ENCODE data around the gene PMEPA1. TPM values are rescaled to one million over a fixed set of nuclear protein-coding genes. Genes with fewer than 3 reads are reported as not detected.

The PMEPA1 gene
- total RNA-seq, 1 donor from 2014 or later, result 26.9 TPM

- H3K4me3 ChIP-seq, result no peak overlapping the region
- peaks cover 46% of the 10 kb centered on the region for H3K4me1 ChIP-seq
- peak overlapping the region; percentile 80 for H3K27ac ChIP-seq
- no peak for DNase-seq
- ATAC-seq, result peak; percentile 17 to 46
- intact Hi-C loops (cut with DNase I), result no loop called here
- no peaks in the 10 kb centered on the region for H3K9me3 ChIP-seq
- H3K27me3 ChIP-seq (ENCODE audit: low read depth), result no peaks in the 10 kb centered on the region
- no peak for TF ChIP-seq CTCF (IDR thresholded peaks at IDR 0.05)
- H3K36me3 ChIP-seq, result no peaks in the 10 kb centered on the region
Observed at GRCh38 chr20:57714409-57715267, 4.8 kb upstream of the PMEPA1 start.

GRCh38 chr20:57713951-57714350 lies 4.1 kb upstream of the PMEPA1 start:
- no peak for TF ChIP-seq CTCF (IDR thresholded peaks at IDR 0.05)

GRCh38 chr20:57713505-57713903 lies 3.7 kb upstream of the PMEPA1 start:
- intact Hi-C loops (cut with DNase I), result no loop called here
- H3K4me3 ChIP-seq, result no peak overlapping the region
- peaks cover 44% of the 10 kb centered on the region for H3K4me1 ChIP-seq
- H3K27me3 ChIP-seq (ENCODE audit: low read depth), result no peaks in the 10 kb centered on the region
- no peak for ATAC-seq
- no peaks in the 10 kb centered on the region for H3K36me3 ChIP-seq
- H3K27ac ChIP-seq, result peak overlapping the region; percentile 80
- H3K9me3 ChIP-seq, result no peaks in the 10 kb centered on the region
- peak; percentile 66 for DNase-seq
- no peak for TF ChIP-seq CTCF (IDR thresholded peaks at IDR 0.05)

More at GRCh38 chr20:57713951-57714350, 4.1 kb upstream of the PMEPA1 start:
- Histone ChIP-seq H3K4me1 (peaks cover 44% of the 10 kb centered on the region), H3K27me3 (ENCODE audit: low read depth) (no peaks in the 10 kb centered on the region), H3K36me3 (no peaks in the 10 kb centered on the region), H3K4me3 (no peak overlapping the region), H3K9me3 (no peaks in the 10 kb centered on the region), H3K27ac (peak overlapping the region; percentile 80)
- intact Hi-C loops (cut with DNase I), result no loop called here
- no peak for ATAC-seq
- no peak for DNase-seq

- no peak for DNase-seq
- intact Hi-C loops (cut with DNase I), result no loop called here
- no peaks in the 10 kb centered on the region for H3K27me3 ChIP-seq (ENCODE audit: low read depth)
- TF ChIP-seq CTCF (IDR thresholded peaks at IDR 0.05), result no peak
- peak overlapping the region; percentile 80 for H3K27ac ChIP-seq
- no peak overlapping the region for H3K4me3 ChIP-seq
- no peak for ATAC-seq
- no peaks in the 10 kb centered on the region for H3K9me3 ChIP-seq
- H3K4me1 ChIP-seq, result peaks cover 44% of the 10 kb centered on the region
- H3K36me3 ChIP-seq, result no peaks in the 10 kb centered on the region
Observed at GRCh38 chr20:57712851-57713504, 3.2 kb upstream of the PMEPA1 start.

GRCh38 chr20:57712341-57712740 lies 2.5 kb upstream of the PMEPA1 start:
- peaks cover 47% of the 10 kb centered on the region for H3K4me1 ChIP-seq
- H3K27ac ChIP-seq, result no peak overlapping the region
- intact Hi-C loops (cut with DNase I), result no loop called here

More at GRCh38 chr20:57712341-57712740, 2.5 kb upstream of the PMEPA1 start:
- Histone ChIP-seq H3K27me3 (ENCODE audit: low read depth) (no peaks in the 10 kb centered on the region), H3K4me3 (no peak overlapping the region), H3K9me3 (no peaks in the 10 kb centered on the region), H3K36me3 (no peaks in the 10 kb centered on the region)
- no peak for ATAC-seq
- TF ChIP-seq CTCF (IDR thresholded peaks at IDR 0.05), result no peak
- no peak for DNase-seq

Measured in lower lobe of right lung (tissue), 2 donors.